ENCODE data around the gene EPHA5.

EPHA5 gene

DNA sequence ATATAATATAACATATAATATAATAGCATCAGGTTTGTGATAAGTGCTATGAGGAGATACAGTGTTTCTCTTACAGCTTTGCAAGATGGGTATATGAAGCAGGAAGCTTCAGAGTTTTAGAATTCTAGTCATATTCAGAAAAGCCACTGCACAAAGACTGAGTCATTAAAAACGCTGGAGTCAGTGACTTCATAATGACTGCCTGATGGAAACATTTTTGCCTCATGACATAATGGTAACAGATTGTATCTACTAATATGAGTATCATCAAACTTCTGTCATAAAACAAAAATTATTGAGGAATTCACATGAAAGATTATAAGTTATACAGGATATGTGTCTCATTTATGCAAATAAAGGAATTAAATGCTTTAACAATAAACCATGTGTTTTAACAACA is 46.8 kb downstream of the EPHA5 start:
- no peak for FAIRE-seq

- FAIRE-seq, result no peak
Observed at GRCh38 chr4:65617416-65617815, 52.9 kb downstream of the EPHA5 start.

- no peak for FAIRE-seq
Observed at GRCh38 chr4:65604515-65604914, 65.8 kb downstream of the EPHA5 start.

DNA sequence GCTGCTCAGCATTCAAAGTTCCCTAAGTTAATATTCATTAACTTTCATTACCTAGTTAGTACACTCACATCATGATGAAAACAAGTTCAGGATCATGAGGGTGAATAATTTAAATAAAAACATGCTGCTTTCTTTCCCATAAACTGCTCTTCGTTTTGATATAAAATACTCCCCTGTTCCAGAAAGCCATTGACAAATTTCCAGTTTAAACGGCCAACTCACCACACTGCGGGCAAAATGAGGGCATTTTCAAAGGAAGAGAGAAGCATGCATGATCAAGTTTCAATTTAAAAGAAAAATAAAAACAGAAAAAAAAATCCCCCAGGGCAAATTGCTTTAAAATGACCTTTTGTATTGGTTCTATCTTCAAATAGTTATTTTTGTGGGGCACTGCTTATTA is 69.6 kb downstream of the EPHA5 start:
- FAIRE-seq, result no peak

DNA sequence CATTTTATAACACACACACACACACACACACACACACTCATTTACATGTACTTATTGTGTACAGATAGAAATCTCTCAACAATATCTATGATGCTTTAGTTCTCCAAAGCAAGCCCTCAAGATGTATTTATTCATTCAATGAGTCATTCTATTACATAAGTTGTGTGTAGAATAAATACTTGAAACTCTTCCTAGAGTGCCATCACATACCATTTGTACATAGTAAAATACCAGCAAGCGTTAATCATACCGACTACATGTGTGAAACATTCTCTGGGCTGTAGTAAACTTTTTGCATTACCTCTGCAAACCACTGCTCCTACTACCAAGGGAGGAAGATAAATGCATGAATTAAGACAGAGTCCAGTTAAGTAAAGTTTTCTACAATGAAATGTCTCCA is 70.9 kb downstream of the EPHA5 start:
- no peak for FAIRE-seq

- FAIRE-seq, result no peak
Observed at GRCh38 chr4:65597697-65598096, 72.6 kb downstream of the EPHA5 start.

DNA sequence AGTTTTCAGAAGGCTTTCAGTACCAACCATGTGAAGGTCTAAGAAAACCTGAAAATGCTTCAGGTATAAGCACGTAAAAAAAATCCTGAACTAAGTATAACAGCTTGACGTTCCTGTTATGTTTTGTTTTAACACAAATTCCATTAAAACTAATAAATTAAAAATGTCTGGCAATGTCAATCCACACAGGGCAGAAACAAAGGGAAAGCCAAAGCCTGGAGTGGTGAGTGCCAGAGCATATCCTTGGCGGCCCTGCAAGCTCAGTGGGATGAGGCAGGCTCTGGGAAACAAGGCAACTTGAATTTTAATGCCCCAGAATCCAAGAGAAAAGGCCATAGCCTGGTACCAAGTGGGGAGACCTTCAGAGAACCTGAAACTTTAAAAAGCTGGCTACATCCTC is 78.2 kb downstream of the EPHA5 start:
- no peak for FAIRE-seq

- FAIRE-seq, result no peak
Observed at GRCh38 chr4:65589921-65590320, 80.4 kb downstream of the EPHA5 start.

DNA sequence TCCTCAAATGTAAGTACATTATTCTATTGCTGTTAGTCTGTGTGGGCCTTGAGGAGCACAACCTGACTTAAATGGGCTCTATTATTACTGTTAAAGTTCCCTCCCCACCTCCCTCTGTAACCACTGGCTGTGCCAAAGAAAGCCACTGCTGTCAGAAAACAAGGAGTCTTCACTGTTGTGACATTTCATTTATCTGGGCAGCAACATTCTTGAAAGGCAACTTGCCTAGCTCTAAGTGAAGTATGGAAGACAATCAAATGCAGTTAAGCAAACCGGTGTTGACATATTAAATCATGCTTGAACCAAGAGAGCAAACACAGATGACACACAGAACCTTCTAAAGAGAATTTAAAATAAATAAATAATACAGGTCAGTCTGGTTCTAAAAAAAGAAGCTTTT is 81.0 kb downstream of the EPHA5 start:
- peak; percentile 99 for FAIRE-seq

- peak; percentile 43 for FAIRE-seq
Observed at GRCh38 chr4:65580551-65580950, 89.7 kb downstream of the EPHA5 start.

DNA sequence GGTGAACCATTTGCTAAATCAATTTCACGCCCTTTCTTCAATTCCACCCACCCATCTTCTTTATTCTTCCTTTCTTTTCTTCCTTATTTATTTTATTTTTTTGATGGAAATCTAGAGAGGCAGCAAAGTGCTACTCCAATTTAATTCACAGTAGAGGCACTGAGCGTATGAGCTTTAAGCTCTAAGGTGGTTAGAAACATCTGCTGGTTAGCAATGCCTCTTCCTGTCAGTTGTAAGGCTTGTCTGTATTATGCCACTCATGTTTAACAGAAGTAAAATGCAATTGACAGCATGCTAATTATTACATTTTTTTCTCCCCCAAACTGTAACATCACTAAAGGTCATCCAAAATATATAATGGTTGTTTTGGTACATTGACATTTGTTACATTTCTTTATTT is 103.8 kb downstream of the EPHA5 start:
- FAIRE-seq, result no peak

DNA sequence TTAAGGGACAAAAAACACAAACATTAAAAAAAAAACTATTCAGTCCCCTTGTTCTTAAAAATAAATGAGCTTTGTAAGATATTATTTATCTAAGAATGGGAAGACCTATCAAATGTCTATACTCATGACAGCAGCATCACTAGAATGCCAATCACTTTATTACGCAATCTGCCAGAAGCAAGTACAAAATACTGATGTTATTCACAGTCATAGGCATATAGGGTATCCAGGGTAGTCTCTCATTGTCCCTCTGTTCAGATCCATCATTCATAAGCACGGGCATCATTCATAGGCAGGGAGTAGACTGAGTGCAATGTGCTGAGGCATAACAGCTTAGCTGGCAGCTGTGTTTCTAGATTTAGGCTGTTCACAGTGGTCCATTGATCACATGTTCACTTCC is 109.1 kb downstream of the EPHA5 start:
- no peak for FAIRE-seq

GRCh38 chr4:65559270-65559669 is 111.0 kb downstream of the EPHA5 start:
- FAIRE-seq, result no peak

GRCh38 chr4:65552057-65552456 is 118.2 kb downstream of the EPHA5 start:
- no peak for FAIRE-seq

DNA sequence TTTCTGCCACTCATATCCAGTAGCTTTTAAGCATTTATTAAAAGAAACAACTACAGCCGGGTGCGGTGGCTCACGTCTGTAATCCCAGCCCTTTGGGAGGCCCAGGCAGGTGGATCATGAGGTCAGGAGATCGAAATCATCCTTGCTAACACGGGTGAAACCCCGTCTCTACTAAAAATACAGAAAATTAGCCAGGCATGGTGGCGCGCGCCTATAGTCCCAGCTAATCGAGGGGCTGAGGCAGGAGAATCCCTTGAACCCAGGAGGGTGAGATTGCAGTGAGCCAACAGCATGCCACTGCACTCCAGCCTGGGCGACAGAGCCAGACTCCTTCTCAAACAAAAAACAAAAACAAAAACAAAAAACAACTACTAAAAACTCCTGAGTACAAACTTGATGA is 119.8 kb downstream of the EPHA5 start:
- no peak for FAIRE-seq

DNA sequence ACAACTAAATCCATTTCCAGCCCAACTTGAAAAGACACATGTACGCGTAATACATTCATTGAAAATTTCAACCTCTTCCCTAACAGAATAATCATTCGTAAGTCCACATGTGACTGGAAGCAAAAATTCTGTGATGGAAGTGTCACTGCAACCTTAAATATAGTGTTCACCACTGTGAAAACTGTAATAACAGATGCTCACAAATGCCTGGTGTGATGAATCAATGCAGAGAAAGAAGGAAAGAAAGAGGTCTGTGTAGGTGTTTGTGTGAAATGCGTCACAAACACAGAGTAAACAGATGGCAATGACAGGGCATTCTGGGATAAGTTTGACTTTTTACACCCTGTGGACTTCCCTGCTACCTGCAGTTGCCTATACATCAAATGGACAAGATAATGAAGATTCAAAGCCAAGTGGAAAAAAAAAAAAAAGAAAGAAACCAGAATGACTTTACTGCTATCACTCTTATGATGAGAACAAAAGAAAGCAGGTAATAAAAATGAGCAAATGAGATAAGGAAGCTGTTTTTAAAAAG is 123.3 kb downstream of the EPHA5 start:
- no peak for FAIRE-seq

- FAIRE-seq, result no peak
Observed at GRCh38 chr4:65538571-65538970, 131.7 kb downstream of the EPHA5 start.

GRCh38 chr4:65535113-65535512 is 135.2 kb downstream of the EPHA5 start:
- no peak for FAIRE-seq

DNA sequence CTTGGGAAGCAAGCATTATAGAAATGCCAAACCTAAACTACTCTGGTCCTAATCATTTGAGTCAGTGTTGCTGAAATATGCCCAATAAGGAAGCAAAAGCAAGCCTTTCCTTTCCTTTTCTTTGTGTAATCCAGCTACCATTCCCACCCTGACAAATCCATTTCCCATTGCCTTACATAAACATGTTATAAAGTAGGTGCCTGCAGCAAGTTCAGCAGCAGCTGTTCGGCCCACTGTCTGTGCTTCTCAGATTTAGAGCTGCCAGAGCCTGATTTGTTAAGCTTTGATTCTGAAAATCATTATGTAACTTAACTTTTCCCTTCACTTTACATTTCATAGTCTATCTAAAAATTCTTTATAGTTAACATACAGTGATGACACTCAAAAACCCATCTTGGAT is 148.6 kb downstream of the EPHA5 start:
- FAIRE-seq, result no peak

GRCh38 chr4:65515646-65516045 is 154.6 kb downstream of the EPHA5 start:
- FAIRE-seq, result no peak

DNA sequence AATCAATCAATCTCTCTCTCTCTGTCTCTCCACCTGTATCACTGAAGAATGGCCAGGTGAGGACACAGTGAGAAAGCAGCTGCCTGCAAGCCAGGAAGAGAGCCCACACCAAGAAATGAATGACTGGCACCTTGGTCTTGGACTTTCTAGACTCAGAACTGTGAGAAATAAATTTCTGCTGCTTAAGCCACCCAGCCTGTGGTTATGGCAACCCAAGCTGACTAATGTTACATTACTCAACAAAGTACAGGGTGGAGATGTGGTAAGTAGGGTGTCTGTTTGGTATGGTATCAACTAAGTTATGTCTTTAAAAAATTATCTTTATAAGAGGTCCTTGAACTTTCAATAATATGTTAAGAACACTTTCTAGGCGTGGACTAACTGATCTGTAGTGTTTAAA is 159.3 kb downstream of the EPHA5 start:
- FAIRE-seq, result no peak

- FAIRE-seq, result no peak
Observed at GRCh38 chr4:65508168-65508567, 162.1 kb downstream of the EPHA5 start.

- no peak for FAIRE-seq
Observed at GRCh38 chr4:65502131-65502701, 168.1 kb downstream of the EPHA5 start.

DNA sequence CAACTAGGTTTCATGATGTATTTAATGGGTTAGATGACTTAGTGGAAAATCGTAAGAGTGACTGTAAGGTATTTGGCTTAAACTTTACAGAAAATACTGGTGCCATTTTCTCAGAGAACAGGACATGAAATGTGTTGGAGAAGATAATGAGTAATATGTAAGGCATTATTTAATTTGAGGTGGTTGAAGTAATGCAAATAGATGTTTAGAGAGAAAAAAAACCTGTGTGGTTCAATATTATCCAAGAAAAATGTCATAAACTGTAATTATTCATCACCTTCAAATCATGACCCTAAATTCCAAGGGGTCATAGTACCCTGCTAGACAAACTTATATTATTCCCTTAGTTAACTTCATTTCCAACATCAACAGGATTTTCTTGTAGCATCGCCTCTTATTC is 171.7 kb downstream of the EPHA5 start:
- no peak for FAIRE-seq

- no peak for FAIRE-seq
Observed at GRCh38 chr4:65495439-65495838, 174.8 kb downstream of the EPHA5 start.

- no peak for FAIRE-seq
Observed at GRCh38 chr4:65482410-65482809, 187.9 kb downstream of the EPHA5 start.
